Measurements from ENCODE around the gene KSR1.

DNA sequence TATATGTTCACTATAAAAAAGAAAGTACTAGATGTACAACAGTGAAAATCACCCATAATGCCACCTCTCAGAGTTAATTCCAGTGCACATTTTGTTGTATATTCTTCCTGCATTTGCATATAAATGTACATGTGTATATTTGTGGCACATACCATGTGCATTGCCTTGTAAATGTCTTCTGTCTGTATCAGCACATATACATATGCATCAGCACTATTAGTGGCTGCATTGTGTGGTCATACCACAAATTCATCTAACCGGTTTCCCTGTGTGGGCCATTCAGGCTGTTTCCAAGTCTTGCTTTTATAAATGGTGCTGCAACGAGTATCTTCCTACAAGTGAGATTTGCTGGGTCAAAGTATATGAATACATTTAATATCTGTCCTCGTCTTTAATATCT is 6.5 kb downstream of the KSR1 start:
- TF ChIP-seq EZH2 (IDR thresholded peaks at IDR 0.05; ENCODE audit: insufficient read depth, poor library complexity, severe bottlenecking) (no peak), EZH2phosphoT487 (IDR thresholded peaks at IDR 0.05; ENCODE audit: insufficient read depth, low read depth) (no peak)

Data from GM23248 (cell line).